Effector memory CD8-positive, alpha-beta T cell (primary cell): ENCODE measurements around the gene RASSF5.
A peak's percentile ranks its signal among the peaks of the same experiment; 100 is the strongest.
"Not testable (repeated sequence)": the region's sequence is repeated elsewhere in the genome, so short reads cannot be mapped to it uniquely, and the experiment has no call there.

Experiments
- ATAC-seq: fragments of 150-1000 bp; cut with Tn5 transposase; replicated peaks from 2 replicates; pipeline ENCODE4 v1.10.0; 2021; ENCODE audit warnings: mild to moderate bottlenecking, moderate library complexity
- DNase-seq, 3 experiments: peaks; one replicate each; pipeline ENCODE4 v3.0.0; 2021
- H3K27ac Mint-ChIP-seq, 2 donors: one replicate each; pipeline ENCODE4 v1.8.0; 2022; ENCODE audit warnings: mild to moderate bottlenecking in 2 of 2, mixed read lengths in 2 of 2, moderate library complexity in 2 of 2
- H3K27me3 Mint-ChIP-seq, 2 donors: one replicate each; pipeline ENCODE4 v1.8.0; 2022; ENCODE audit warnings: mixed read lengths in 2 of 2
- H3K36me3 Mint-ChIP-seq: one replicate; pipeline ENCODE4 v1.8.0; 2022; ENCODE audit warnings: mild to moderate bottlenecking, moderate library complexity, mixed read lengths; ENCODE audit not compliant: insufficient read depth
- H3K4me1 Mint-ChIP-seq, 2 donors: one replicate each; pipeline ENCODE4 v1.8.0; 2022; ENCODE audit warnings: low read depth in 2 of 2, mixed read lengths in 2 of 2
- H3K4me3 Mint-ChIP-seq, 2 donors: one replicate each; pipeline ENCODE4 v1.8.0; 2022; ENCODE audit warnings: mild to moderate bottlenecking in 2 of 2, mixed read lengths in 2 of 2, moderate library complexity in 2 of 2
- H3K9me3 Mint-ChIP-seq, 2 donors: one replicate each; pipeline ENCODE4 v1.8.0; 2022; ENCODE audit warnings: mixed read lengths in 2 of 2

Gene RASSF5

GRCh38 chr1:206593351-206593925 lies 86.1 kb downstream of the RASSF5 start:
- H3K27ac Mint-ChIP-seq = peak overlapping the region; percentile 5 to 47
- no peak for ATAC-seq
- peaks cover 88% of the 10 kb centered on the region for H3K36me3 Mint-ChIP-seq
- no peak for DNase-seq
- no peaks in the 10 kb centered on the region for H3K27me3 Mint-ChIP-seq
- peaks cover 29 to 42% of the 10 kb centered on the region in 2 donors for H3K4me1 Mint-ChIP-seq
- H3K9me3 Mint-ChIP-seq = no peaks in the 10 kb centered on the region
- H3K4me3 Mint-ChIP-seq = no peak overlapping the region

- Mint-ChIP-seq H3K4me3 (no peak overlapping the region), H3K4me1 (peaks cover 17 to 21% of the 10 kb centered on the region in 2 donors), H3K27me3 (no peaks in the 10 kb centered on the region), H3K27ac (peak overlapping the region in 1 of 2 donors; percentile 77), H3K9me3 (no peaks in the 10 kb centered on the region), H3K36me3 (peaks cover 74% of the 10 kb centered on the region)
- DNase-seq (no peak), ATAC-seq (no peak)
Observed at GRCh38 chr1:206595581-206596318, 88.4 kb downstream of the RASSF5 start.

- H3K4me3 Mint-ChIP-seq = no peak overlapping the region
- DNase-seq (no peak), ATAC-seq (no peak)
- H3K36me3 Mint-ChIP-seq = peaks cover 74% of the 10 kb centered on the region
- H3K9me3 Mint-ChIP-seq = no peaks in the 10 kb centered on the region
- peaks cover 15 to 16% of the 10 kb centered on the region in 2 donors for H3K4me1 Mint-ChIP-seq
- H3K27me3 Mint-ChIP-seq = no peaks in the 10 kb centered on the region
- H3K27ac Mint-ChIP-seq = peak overlapping the region; percentile 77
Observed at GRCh38 chr1:206596319-206596666, 89.0 kb downstream of the RASSF5 start.

- Mint-ChIP-seq H3K9me3 (no peaks in the 10 kb centered on the region), H3K4me1 (peaks cover 0 to 3% of the 10 kb centered on the region in 2 donors), H3K4me3 (no peak overlapping the region), H3K27me3 (no peaks in the 10 kb centered on the region), H3K36me3 (peaks cover 74% of the 10 kb centered on the region), H3K27ac (no peak overlapping the region)
- DNase-seq = no peak
- no peak for ATAC-seq
Observed at GRCh38 chr1:206600527-206600926, 93.2 kb downstream of the RASSF5 start.

- Mint-ChIP-seq H3K9me3 (no peaks in the 10 kb centered on the region), H3K4me1 (peaks cover 0 to 2% of the 10 kb centered on the region in 2 donors), H3K27me3 (no peaks in the 10 kb centered on the region), H3K36me3 (peaks cover 58% of the 10 kb centered on the region), H3K27ac (no peak overlapping the region), H3K4me3 (no peak overlapping the region)
- no peak for DNase-seq
- no peak for ATAC-seq
Observed at GRCh38 chr1:206604861-206605260, 97.5 kb downstream of the RASSF5 start.

- Mint-ChIP-seq H3K9me3 (no peaks in the 10 kb centered on the region), H3K4me1 (peaks cover 6 to 9% of the 10 kb centered on the region in 2 donors), H3K36me3 (peaks cover 49% of the 10 kb centered on the region), H3K27me3 (no peaks in the 10 kb centered on the region), H3K27ac (no peak overlapping the region), H3K4me3 (no peak overlapping the region)
- no peak for DNase-seq
- ATAC-seq = peak; percentile 41
Observed at GRCh38 chr1:206606867-206607266, 99.5 kb downstream of the RASSF5 start.

GRCh38 chr1:206608108-206608698 lies 100.9 kb downstream of the RASSF5 start:
- Mint-ChIP-seq H3K36me3 (peaks cover 45% of the 10 kb centered on the region), H3K4me1 (peaks cover 9 to 13% of the 10 kb centered on the region in 2 donors), H3K27ac (no peak overlapping the region), H3K27me3 (no peaks in the 10 kb centered on the region), H3K4me3 (no peak overlapping the region), H3K9me3 (no peaks in the 10 kb centered on the region)
- ATAC-seq (peak; percentile 12), DNase-seq (peak; percentile 47 to 55 (median 48))

GRCh38 chr1:206609229-206609991 lies 102.1 kb downstream of the RASSF5 start:
- Mint-ChIP-seq H3K36me3 (peaks cover 34% of the 10 kb centered on the region), H3K9me3 (no peaks in the 10 kb centered on the region), H3K27me3 (no peaks in the 10 kb centered on the region), H3K4me3 (no peak overlapping the region), H3K4me1 (peaks cover 9 to 13% of the 10 kb centered on the region in 2 donors), H3K27ac (peak overlapping the region in 1 of 2 donors; percentile 29)
- ATAC-seq (no peak), DNase-seq (no peak)

GRCh38 chr1:206612129-206612876 lies 105.0 kb downstream of the RASSF5 start, which contains the start of gene EIF2D:
EIF2D (minus strand) TSS chr1:206612465; CDS start chr1:206612342, 123 bp downstream.
- H3K36me3 Mint-ChIP-seq = peaks cover 21% of the 10 kb centered on the region
- H3K4me1 Mint-ChIP-seq = peaks cover 9 to 13% of the 10 kb centered on the region in 2 donors
- DNase-seq (peak; percentile 90 to 95 (median 94)), ATAC-seq (peak; percentile 98)
- no peaks in the 10 kb centered on the region for H3K9me3 Mint-ChIP-seq
- peak within 1 kb of the TSS; percentile 93 to 96 for H3K27ac Mint-ChIP-seq
- H3K4me3 Mint-ChIP-seq = peak within 1 kb of the TSS; percentile 87 to 97
- H3K27me3 Mint-ChIP-seq = peaks cover 0 to 6% of the 10 kb centered on the region in 2 donors

GRCh38 chr1:206626396-206626795 lies 119.1 kb downstream of the RASSF5 start:
- DNase-seq, H3K27ac Mint-ChIP-seq, H3K4me1 Mint-ChIP-seq, H3K27me3 Mint-ChIP-seq, H3K36me3 Mint-ChIP-seq, ATAC-seq, H3K9me3 Mint-ChIP-seq, H3K4me3 Mint-ChIP-seq: not testable (repeated sequence)

- no peak overlapping the region for H3K27ac Mint-ChIP-seq
- H3K4me1 Mint-ChIP-seq = no peaks in the 10 kb centered on the region
- H3K36me3 Mint-ChIP-seq = peaks cover 4% of the 10 kb centered on the region
- DNase-seq (no peak), ATAC-seq (no peak)
- H3K27me3 Mint-ChIP-seq = peaks cover 26 to 34% of the 10 kb centered on the region in 2 donors
- no peaks in the 10 kb centered on the region for H3K9me3 Mint-ChIP-seq
- no peak overlapping the region for H3K4me3 Mint-ChIP-seq
Observed at GRCh38 chr1:206628916-206629315, 121.6 kb downstream of the RASSF5 start.

GRCh38 chr1:206631085-206631509 lies 123.8 kb downstream of the RASSF5 start:
- ATAC-seq (no peak), DNase-seq (no peak)
- no peak overlapping the region for H3K4me3 Mint-ChIP-seq
- peaks cover 13 to 14% of the 10 kb centered on the region in 2 donors for H3K4me1 Mint-ChIP-seq
- no peak overlapping the region for H3K27ac Mint-ChIP-seq
- H3K27me3 Mint-ChIP-seq = peaks cover 26 to 27% of the 10 kb centered on the region in 2 donors
- no peaks in the 10 kb centered on the region for H3K9me3 Mint-ChIP-seq
- H3K36me3 Mint-ChIP-seq = peaks cover 15% of the 10 kb centered on the region

- Mint-ChIP-seq H3K36me3 (peaks cover 15% of the 10 kb centered on the region), H3K4me1 (peaks cover 13 to 16% of the 10 kb centered on the region in 2 donors), H3K4me3 (peak overlapping the region; percentile 86 to 91), H3K27ac (no peak overlapping the region), H3K27me3 (peaks cover 20 to 27% of the 10 kb centered on the region in 2 donors), H3K9me3 (no peaks in the 10 kb centered on the region)
- DNase-seq (no peak), ATAC-seq (no peak)
Observed at GRCh38 chr1:206633708-206634121, 126.4 kb downstream of the RASSF5 start.
